LNCAP (cell line): ENCODE measurements around the gene MINDY4B.

Source experiments
- TF ChIP-seq, protein P1 (sequence below): fragments of 450-650 bp; IDR thresholded peaks from 2 replicates; pipeline ENCODE4 v1.5.1; 2017; ENCODE audit warnings: mild to moderate bottlenecking

Gene MINDY4B

DNA sequence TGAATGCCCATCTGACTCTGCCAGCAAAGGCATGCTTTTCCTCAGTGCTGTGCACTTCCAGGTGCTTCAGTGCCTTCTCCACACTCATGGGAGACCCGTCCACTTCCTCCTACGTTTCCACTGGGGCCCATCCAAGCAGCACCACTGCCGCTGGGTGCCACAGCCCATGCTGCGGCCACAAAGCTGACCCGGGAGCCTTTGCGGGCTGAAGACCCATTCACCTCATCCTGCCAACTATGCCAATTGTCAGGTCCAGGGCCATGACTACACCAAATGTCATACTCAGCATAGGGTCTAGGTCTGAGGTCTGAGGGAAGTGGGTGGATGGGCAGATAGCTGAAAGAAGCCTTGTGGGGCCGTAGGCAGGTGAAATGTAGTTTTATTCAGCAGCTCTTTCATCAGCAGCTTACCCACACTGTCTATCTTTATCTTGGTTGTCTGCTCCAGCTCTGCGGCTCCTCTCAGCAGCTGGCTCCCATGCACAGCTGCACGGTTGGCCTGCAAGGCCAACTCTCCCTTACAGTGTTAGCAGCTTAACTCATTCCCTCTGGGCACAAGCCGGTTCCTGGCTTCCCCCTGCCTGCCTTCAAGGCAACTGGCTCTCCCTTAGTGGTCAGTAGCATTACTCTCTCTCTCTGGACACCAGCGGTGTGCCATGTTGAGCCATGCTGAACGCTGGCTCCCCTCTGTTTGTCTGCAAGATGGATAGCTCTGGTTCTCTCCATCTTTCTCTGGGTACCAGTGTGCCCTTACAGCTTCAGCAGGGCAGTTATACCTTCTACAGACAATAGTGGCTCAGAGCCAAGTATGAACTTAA is 78.6 kb downstream of the MINDY4B start:
- TF ChIP-seq, protein P1, sequence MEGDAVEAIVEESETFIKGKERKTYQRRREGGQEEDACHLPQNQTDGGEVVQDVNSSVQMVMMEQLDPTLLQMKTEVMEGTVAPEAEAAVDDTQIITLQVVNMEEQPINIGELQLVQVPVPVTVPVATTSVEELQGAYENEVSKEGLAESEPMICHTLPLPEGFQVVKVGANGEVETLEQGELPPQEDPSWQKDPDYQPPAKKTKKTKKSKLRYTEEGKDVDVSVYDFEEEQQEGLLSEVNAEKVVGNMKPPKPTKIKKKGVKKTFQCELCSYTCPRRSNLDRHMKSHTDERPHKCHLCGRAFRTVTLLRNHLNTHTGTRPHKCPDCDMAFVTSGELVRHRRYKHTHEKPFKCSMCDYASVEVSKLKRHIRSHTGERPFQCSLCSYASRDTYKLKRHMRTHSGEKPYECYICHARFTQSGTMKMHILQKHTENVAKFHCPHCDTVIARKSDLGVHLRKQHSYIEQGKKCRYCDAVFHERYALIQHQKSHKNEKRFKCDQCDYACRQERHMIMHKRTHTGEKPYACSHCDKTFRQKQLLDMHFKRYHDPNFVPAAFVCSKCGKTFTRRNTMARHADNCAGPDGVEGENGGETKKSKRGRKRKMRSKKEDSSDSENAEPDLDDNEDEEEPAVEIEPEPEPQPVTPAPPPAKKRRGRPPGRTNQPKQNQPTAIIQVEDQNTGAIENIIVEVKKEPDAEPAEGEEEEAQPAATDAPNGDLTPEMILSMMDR: no peak

- TF ChIP-seq, protein P1: no peak
Measured at GRCh38 chr3:150825916-150826377, 79.3 kb downstream of the MINDY4B start.

DNA sequence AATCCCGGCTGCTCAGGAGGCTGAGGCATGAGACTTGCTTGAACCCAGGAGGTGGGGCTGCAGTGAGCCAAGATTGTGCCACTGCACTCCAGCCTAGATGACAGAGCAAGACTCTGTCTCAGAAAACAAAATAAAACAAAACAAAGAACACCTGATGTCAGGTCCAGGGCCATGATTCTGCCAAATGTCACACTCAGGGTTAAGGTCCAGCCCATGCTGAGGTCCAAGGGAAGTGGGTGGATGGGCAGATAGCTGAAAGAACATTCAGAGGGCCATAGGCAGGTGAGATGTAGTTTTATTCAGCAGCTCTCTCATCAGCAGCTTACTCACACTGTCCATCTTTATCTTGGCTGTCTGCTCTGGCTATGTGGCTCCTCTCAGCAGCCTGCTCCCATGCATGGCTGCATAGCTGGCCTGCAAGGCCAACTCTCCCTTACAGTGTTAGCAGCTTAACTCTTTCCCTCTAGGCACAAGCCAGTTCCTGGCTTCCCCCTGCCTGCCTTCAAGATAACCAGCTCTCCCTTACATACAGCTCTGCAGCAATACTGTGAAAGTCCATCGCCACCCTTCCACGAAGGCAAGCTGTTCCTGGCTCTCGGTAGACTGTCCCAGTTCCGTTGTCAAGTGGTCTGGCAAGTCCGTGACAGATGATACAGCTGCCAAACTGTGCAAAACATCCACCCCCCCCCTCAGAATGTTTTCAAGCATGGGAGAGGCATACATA is 79.9 kb downstream of the MINDY4B start:
- TF ChIP-seq, protein P1: no peak

GRCh38 chr3:150823277-150823676 is 82.0 kb downstream of the MINDY4B start:
- TF ChIP-seq, protein P1: no peak

DNA sequence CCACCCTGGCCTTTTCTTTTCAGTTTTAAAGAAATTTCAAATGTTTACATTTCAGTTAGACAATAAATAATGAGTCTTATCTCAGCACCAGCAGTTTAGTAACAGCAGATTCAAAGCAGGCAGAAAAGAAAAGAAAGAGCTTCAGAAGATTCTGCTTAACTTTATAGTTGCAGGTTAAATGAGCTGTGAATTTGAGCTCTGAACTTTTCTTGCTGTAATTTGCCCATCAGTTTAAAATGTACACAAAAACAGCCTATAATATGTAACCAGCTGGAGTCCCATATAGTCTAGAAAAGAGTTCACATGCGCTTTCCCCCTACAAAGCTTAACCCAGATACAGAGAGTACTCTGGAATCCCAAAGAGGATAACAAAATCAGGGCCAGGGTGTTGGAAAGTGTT is 82.6 kb downstream of the MINDY4B start:
- TF ChIP-seq, protein P1: no peak
